Osteocyte (in vitro differentiated cells): Measurements from ENCODE around the gene DCUN1D3. TPM values are rescaled to one million over a fixed set of nuclear protein-coding genes. Genes with fewer than 3 reads are reported as not detected.
"Not testable (repeated sequence)": the region's sequence is repeated elsewhere in the genome, so short reads cannot be mapped to it uniquely, and the experiment has no call there.

ENCODE experiments used
- DNase-seq: peaks from one replicate; pipeline ENCODE4 v3.0.0; 2021; ENCODE audit warnings: mixed read lengths; ENCODE audit not compliant: unreplicated experiment; ENCODE audit errors: extremely low spot score
- H3K27ac Mint-ChIP-seq: one replicate; pipeline ENCODE4 v1.8.0; 2021; ENCODE audit warnings: mild to moderate bottlenecking, mixed read lengths; ENCODE audit not compliant: unreplicated experiment
- H3K27me3 Mint-ChIP-seq: one replicate; pipeline ENCODE4 v1.8.0; 2021; ENCODE audit warnings: mixed read lengths; ENCODE audit not compliant: unreplicated experiment
- H3K36me3 Mint-ChIP-seq: one replicate; pipeline ENCODE4 v1.8.0; 2021; ENCODE audit warnings: mixed read lengths; ENCODE audit not compliant: unreplicated experiment
- H3K4me1 Mint-ChIP-seq: one replicate; pipeline ENCODE4 v1.8.0; 2021; ENCODE audit warnings: mixed read lengths; ENCODE audit not compliant: unreplicated experiment
- H3K4me3 Mint-ChIP-seq: one replicate; pipeline ENCODE4 v1.8.0; 2021; ENCODE audit warnings: mild to moderate bottlenecking, moderate library complexity, mixed read lengths; ENCODE audit not compliant: unreplicated experiment
- H3K9me3 Mint-ChIP-seq: one replicate; pipeline ENCODE4 v1.8.0; 2021; ENCODE audit warnings: mixed read lengths; ENCODE audit not compliant: unreplicated experiment
- total RNA-seq: library from RNA; stranded (reverse); gene quantifications from 2 replicates; pipeline ENCODE4 v1.2.1, GENCODE V29; 2021
- TF ChIP-seq, protein P1 (sequence below): fragments of 200-600 bp; sonication (generic); IDR thresholded peaks from 2 replicates; pipeline ENCODE4 v1.5.0; 2021; ENCODE audit warnings: antibody characterized with exemption, mild to moderate bottlenecking, moderate library complexity

The DCUN1D3 gene
- total RNA-seq, 1 donor from 2014 or later, result 19.3 TPM

- Mint-ChIP-seq H3K4me3 (no peak overlapping the region), H3K27ac (no peak overlapping the region), H3K27me3 (peaks cover 23% of the 10 kb centered on the region), H3K9me3 (no peaks in the 10 kb centered on the region), H3K36me3 (no peaks in the 10 kb centered on the region), H3K4me1 (no peaks in the 10 kb centered on the region)
- TF ChIP-seq, protein P1, sequence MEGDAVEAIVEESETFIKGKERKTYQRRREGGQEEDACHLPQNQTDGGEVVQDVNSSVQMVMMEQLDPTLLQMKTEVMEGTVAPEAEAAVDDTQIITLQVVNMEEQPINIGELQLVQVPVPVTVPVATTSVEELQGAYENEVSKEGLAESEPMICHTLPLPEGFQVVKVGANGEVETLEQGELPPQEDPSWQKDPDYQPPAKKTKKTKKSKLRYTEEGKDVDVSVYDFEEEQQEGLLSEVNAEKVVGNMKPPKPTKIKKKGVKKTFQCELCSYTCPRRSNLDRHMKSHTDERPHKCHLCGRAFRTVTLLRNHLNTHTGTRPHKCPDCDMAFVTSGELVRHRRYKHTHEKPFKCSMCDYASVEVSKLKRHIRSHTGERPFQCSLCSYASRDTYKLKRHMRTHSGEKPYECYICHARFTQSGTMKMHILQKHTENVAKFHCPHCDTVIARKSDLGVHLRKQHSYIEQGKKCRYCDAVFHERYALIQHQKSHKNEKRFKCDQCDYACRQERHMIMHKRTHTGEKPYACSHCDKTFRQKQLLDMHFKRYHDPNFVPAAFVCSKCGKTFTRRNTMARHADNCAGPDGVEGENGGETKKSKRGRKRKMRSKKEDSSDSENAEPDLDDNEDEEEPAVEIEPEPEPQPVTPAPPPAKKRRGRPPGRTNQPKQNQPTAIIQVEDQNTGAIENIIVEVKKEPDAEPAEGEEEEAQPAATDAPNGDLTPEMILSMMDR, result no peak
- no peak for DNase-seq
Measured at GRCh38 chr16:20938426-20938825, 38.3 kb upstream of the DCUN1D3 start.

- no peaks in the 10 kb centered on the region for H3K36me3 Mint-ChIP-seq
- TF ChIP-seq, protein P1, result no peak
- no peak for DNase-seq
- no peaks in the 10 kb centered on the region for H3K9me3 Mint-ChIP-seq
- H3K27me3 Mint-ChIP-seq, result peaks cover 23% of the 10 kb centered on the region
- no peak overlapping the region for H3K27ac Mint-ChIP-seq
- no peaks in the 10 kb centered on the region for H3K4me1 Mint-ChIP-seq
- H3K4me3 Mint-ChIP-seq, result no peak overlapping the region
Measured at GRCh38 chr16:20937736-20938135, 37.6 kb upstream of the DCUN1D3 start.

DNA sequence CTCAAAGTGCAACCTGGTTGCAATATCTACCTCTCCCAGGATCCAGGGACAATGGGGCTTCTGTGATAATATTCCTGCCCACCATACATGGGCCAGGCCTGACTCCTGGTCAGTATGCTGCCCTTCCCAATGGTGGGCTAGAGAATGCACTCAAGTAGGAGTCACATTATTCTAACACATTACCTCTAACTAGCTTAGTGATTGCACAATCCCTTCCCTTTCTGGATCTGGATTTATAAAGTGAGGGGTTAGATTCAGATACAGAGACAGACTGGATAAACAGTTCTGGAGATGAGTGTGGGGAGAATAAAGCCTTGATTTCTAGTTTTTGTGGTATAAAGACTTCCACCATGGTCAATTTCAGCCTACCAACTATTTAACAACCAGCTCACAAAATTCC is 33.4 kb upstream of the DCUN1D3 start:
- H3K27me3 Mint-ChIP-seq, result peaks cover 23% of the 10 kb centered on the region
- peaks cover 13% of the 10 kb centered on the region for H3K4me1 Mint-ChIP-seq
- H3K4me3 Mint-ChIP-seq, result no peak overlapping the region
- H3K36me3 Mint-ChIP-seq, result no peaks in the 10 kb centered on the region
- H3K27ac Mint-ChIP-seq, result no peak overlapping the region
- no peak for DNase-seq
- TF ChIP-seq, protein P1, result no peak
- no peaks in the 10 kb centered on the region for H3K9me3 Mint-ChIP-seq

DNA sequence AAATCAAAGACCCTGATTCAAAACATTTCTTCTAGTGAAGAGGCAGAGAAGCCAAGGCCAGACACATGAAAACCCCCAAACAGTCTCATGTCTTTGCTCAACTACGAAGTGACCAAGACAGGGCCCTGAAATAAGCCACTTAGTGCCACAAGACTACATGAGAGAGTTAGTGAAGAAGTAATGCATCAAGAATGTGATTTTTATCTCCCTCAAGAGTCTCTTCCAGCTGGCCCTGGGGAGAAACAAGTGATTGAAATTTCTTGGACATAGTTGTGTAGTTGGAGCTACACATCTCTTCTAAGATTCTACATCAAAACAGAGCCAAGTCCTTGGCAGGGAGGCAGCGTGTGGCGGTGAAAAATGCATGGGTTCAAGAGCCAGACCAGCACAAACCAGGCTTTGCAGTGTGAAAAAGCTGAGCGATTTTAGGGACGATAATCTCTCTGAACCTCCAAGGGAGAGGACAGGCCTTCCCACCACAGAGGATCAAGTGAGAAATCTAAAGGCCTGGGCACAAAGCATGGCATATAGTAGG is 31.0 kb upstream of the DCUN1D3 start:
- TF ChIP-seq, protein P1, result no peak
- no peak overlapping the region for H3K4me3 Mint-ChIP-seq
- H3K27ac Mint-ChIP-seq, result no peak overlapping the region

DNA sequence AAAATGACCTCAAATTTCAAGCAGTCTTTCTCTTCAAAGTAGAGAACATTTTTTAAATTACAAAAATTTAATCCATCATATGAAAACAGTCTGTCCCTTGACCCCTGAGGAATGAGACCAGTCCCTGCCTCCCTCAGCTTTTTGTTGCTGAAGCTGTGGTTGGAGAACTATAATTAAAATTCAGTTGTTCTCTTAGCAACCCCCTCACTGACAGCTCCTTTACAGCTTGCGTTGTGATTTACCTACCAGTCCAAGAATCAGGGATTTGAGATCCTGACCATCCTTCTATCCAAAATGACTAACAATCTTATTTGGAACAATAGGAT is 30.2 kb upstream of the DCUN1D3 start:
- TF ChIP-seq, protein P1, result no peak
- no peak overlapping the region for H3K4me3 Mint-ChIP-seq
- no peak for DNase-seq

More for the DNA sequence above, 31.0 kb upstream of the DCUN1D3 start:
- Mint-ChIP-seq H3K9me3 (no peaks in the 10 kb centered on the region), H3K4me1 (peaks cover 13% of the 10 kb centered on the region), H3K36me3 (no peaks in the 10 kb centered on the region), H3K27me3 (peaks cover 14% of the 10 kb centered on the region)
- DNase-seq, result no peak

GRCh38 chr16:20929676-20930364 is 29.7 kb upstream of the DCUN1D3 start:
- peak overlapping the region; percentile 32 for H3K27ac Mint-ChIP-seq
- H3K4me3 Mint-ChIP-seq, H3K27me3 Mint-ChIP-seq, H3K36me3 Mint-ChIP-seq, H3K9me3 Mint-ChIP-seq, DNase-seq: not testable (repeated sequence)
- peaks cover 13% of the 10 kb centered on the region for H3K4me1 Mint-ChIP-seq

More for the DNA sequence above, 30.2 kb upstream of the DCUN1D3 start:
- Mint-ChIP-seq H3K36me3 (no peaks in the 10 kb centered on the region), H3K9me3 (no peaks in the 10 kb centered on the region), H3K4me1 (peaks cover 13% of the 10 kb centered on the region), H3K27me3 (peaks cover 9% of the 10 kb centered on the region), H3K27ac (peak overlapping the region; percentile 32)
